Ecto neural progenitor cell (in vitro differentiated cells): ENCODE results near the gene DNMT1.
"Not testable (repeated sequence)": the region's sequence is repeated elsewhere in the genome, so short reads cannot be mapped to it uniquely, and the experiment has no call there.

ENCODE experiments used
- DNase-seq: peaks from one replicate; pipeline ENCODE4 v3.0.0-alpha.2; 2018; ENCODE audit warnings: low spot score

The DNMT1 gene

GRCh38 chr19:10220695-10221094, 25.9 kb upstream of the DNMT1 start:
- no peak for DNase-seq

- DNase-seq, result no peak
Observed at GRCh38 chr19:10219678-10220077, 24.9 kb upstream of the DNMT1 start.

- DNase-seq, result no peak
Observed at GRCh38 chr19:10217085-10217484, 22.3 kb upstream of the DNMT1 start.

- no peak for DNase-seq
Observed at GRCh38 chr19:10214784-10215183, 20.0 kb upstream of the DNMT1 start.

- DNase-seq, result no peak
Observed at GRCh38 chr19:10211691-10212090, 16.9 kb upstream of the DNMT1 start.

- no peak for DNase-seq
Observed at GRCh38 chr19:10211061-10211460, 16.3 kb upstream of the DNMT1 start.

- no peak for DNase-seq
Observed at GRCh38 chr19:10209315-10209714, 14.6 kb upstream of the DNMT1 start.

- DNase-seq, result no peak
Observed at GRCh38 chr19:10207026-10207425, 12.3 kb upstream of the DNMT1 start.

- DNase-seq, result no peak
Observed at GRCh38 chr19:10206226-10206885, 11.6 kb upstream of the DNMT1 start.

GRCh38 chr19:10205636-10206035, 10.9 kb upstream of the DNMT1 start:
- no peak for DNase-seq

- no peak for DNase-seq
Observed at GRCh38 chr19:10203686-10204085, 8.9 kb upstream of the DNMT1 start.

GRCh38 chr19:10201176-10201575, 6.4 kb upstream of the DNMT1 start:
- no peak for DNase-seq

GRCh38 chr19:10200101-10200500, 5.3 kb upstream of the DNMT1 start:
- DNase-seq, result not testable (repeated sequence)

GRCh38 chr19:10198889-10199644, 4.3 kb upstream of the DNMT1 start:
- DNase-seq, result not testable (repeated sequence)

GRCh38 chr19:10195199-10195519, 406 bp upstream of the DNMT1 start:
- DNase-seq, result no peak

GRCh38 chr19:10193790-10194499, 808 bp downstream of the DNMT1 start:
- no peak for DNase-seq

GRCh38 chr19:10192922-10193321, 1.8 kb downstream of the DNMT1 start:
- no peak for DNase-seq

GRCh38 chr19:10191347-10191746, 3.4 kb downstream of the DNMT1 start:
- no peak for DNase-seq

GRCh38 chr19:10190026-10190425, 4.7 kb downstream of the DNMT1 start:
- no peak for DNase-seq

- DNase-seq, result no peak
Observed at GRCh38 chr19:10189616-10190015, 5.1 kb downstream of the DNMT1 start.

- no peak for DNase-seq
Observed at GRCh38 chr19:10187315-10187714, 7.4 kb downstream of the DNMT1 start.

GRCh38 chr19:10184636-10185035, 10.1 kb downstream of the DNMT1 start:
- DNase-seq, result no peak

- no peak for DNase-seq
Observed at GRCh38 chr19:10183926-10184325, 10.8 kb downstream of the DNMT1 start.
